IMR-90 (cell line): ENCODE data around the gene BACH1. TPM values are rescaled to one million over a fixed set of nuclear protein-coding genes. Genes with fewer than 3 reads are reported as not detected.

Source experiments
- ATAC-seq: fragments of 200-7000 bp; cut with Tn5 transposase; 2 replicates; pipeline ENCODE4 v1.9.1; 2020; ENCODE audit warnings: low read depth, mild to moderate bottlenecking, moderate library complexity
- BruUV-seq: library from RNA; stranded (reverse); fragments of 400-500 nt; replicated peaks from 2 replicates; lab custom pipeline; 2021; lab: Mats Ljungman, UMichigan
- CTCF ChIA-PET: fragments of 300-600 bp; formaldehyde crosslinking; extraction: SDS; loops from one replicate; lab custom pipeline; 2021; ENCODE audit warnings: antibody characterized with exemption; lab: Yijun Ruan, JAX
- POLR2A ChIA-PET: fragments of 300-600 bp; sonication (Branson Sonifier 250); formaldehyde crosslinking; loops from one replicate; lab custom pipeline; 2022; ENCODE audit warnings: antibody characterized with exemption; ENCODE audit not compliant: unreplicated experiment; lab: Charles Lee
- DNase-seq: peaks from one replicate; pipeline ENCODE4 v3.0.0; 2013
- H2AFZ ChIP-seq: replicated peaks from 2 replicates; pipeline ENCODE3; 2013; ENCODE audit warnings: low read length, mild to moderate bottlenecking; ENCODE audit not compliant: poor library complexity
- H2AK5ac ChIP-seq: 2 replicates; pipeline ENCODE4 v1.6.1; 2013; ENCODE audit warnings: low read depth, low read length, inconsistent platforms
- H2AK9ac ChIP-seq: replicated peaks from 2 replicates; pipeline ENCODE3; 2013; ENCODE audit warnings: mild to moderate bottlenecking, low read depth, low read length, moderate library complexity; ENCODE audit not compliant: poor library complexity
- H2BK120ac ChIP-seq: 2 replicates; pipeline ENCODE4 v1.6.1; 2013; ENCODE audit warnings: low read depth, low read length, inconsistent platforms
- H2BK15ac ChIP-seq: 3 replicates; pipeline ENCODE4 v1.6.1; 2013; ENCODE audit warnings: low read depth, low read length, inconsistent platforms
- H2BK20ac ChIP-seq: 2 replicates; pipeline ENCODE4 v1.6.1; 2013; ENCODE audit warnings: low read depth, mild to moderate bottlenecking, inconsistent platforms, low read length, moderate library complexity
- H2BK5ac ChIP-seq: 2 replicates; pipeline ENCODE4 v1.6.1; 2013; ENCODE audit warnings: mild to moderate bottlenecking, low read depth, low read length, inconsistent platforms; ENCODE audit not compliant: poor library complexity, severe bottlenecking
- H3K14ac ChIP-seq: replicated peaks from 2 replicates; pipeline ENCODE4 v1.6.1; 2013; ENCODE audit warnings: low read depth, low read length, inconsistent platforms
- H3K18ac ChIP-seq: 2 replicates; pipeline ENCODE4 v1.6.1; 2013; ENCODE audit warnings: low read depth, low read length, control low read depth
- H3K23ac ChIP-seq: 2 replicates; pipeline ENCODE4 v1.6.1; 2013; ENCODE audit warnings: low read depth, low read length, inconsistent platforms
- H3K27ac ChIP-seq: 2 replicates; pipeline ENCODE4 v1.5.1; 2013; ENCODE audit warnings: mild to moderate bottlenecking, control low read depth, low read length; ENCODE audit not compliant: insufficient read depth
- H3K27me3 ChIP-seq: 2 replicates; pipeline ENCODE4 v1.6.1; 2013; ENCODE audit warnings: low read length; ENCODE audit not compliant: control insufficient read depth, insufficient read depth
- H3K36me3 ChIP-seq: 2 replicates; pipeline ENCODE4 v1.6.1; 2013; ENCODE audit warnings: low read length, mixed read lengths; ENCODE audit not compliant: control insufficient read depth, insufficient read depth
- H3K4ac ChIP-seq: 2 replicates; pipeline ENCODE4 v1.6.1; 2013; ENCODE audit warnings: low read depth, low read length, inconsistent platforms
- H3K4me1 ChIP-seq: 2 replicates; pipeline ENCODE4 v1.6.1; 2013; ENCODE audit warnings: low read length, mixed read lengths; ENCODE audit not compliant: control insufficient read depth, insufficient read depth
- H3K4me2 ChIP-seq: 2 replicates; pipeline ENCODE4 v1.6.1; 2013; ENCODE audit warnings: low read depth, mild to moderate bottlenecking, control low read depth, low read length, moderate library complexity
- H3K4me3 ChIP-seq: 2 replicates; pipeline ENCODE4 v1.5.1; 2013; ENCODE audit warnings: low read depth, mild to moderate bottlenecking, control low read depth, low read length, moderate library complexity; ENCODE audit not compliant: insufficient read depth
- H3K56ac ChIP-seq: 2 replicates; pipeline ENCODE4 v1.6.1; 2013; ENCODE audit warnings: low read length, inconsistent platforms; ENCODE audit not compliant: insufficient read depth; ENCODE audit errors: extremely low read depth
- H3K79me1 ChIP-seq, 2 experiments: 2 replicates each; pipeline ENCODE4 v1.6.1; 2013; ENCODE audit warnings: low read length in 2 of 2, inconsistent platforms in 1 of 2, low read depth in 1 of 2
- H3K9ac ChIP-seq: 2 replicates; pipeline ENCODE4 v1.6.1; 2013; ENCODE audit warnings: low read depth, low read length, control low read depth
- H3K9me1 ChIP-seq: 2 replicates; pipeline ENCODE4 v1.6.1; 2013; ENCODE audit warnings: low read length, inconsistent platforms; ENCODE audit not compliant: insufficient read depth
- H3K9me3 ChIP-seq: 2 replicates; pipeline ENCODE4 v1.6.1; 2013; ENCODE audit warnings: low read length; ENCODE audit not compliant: control insufficient read depth, insufficient read depth
- H4K20me1 ChIP-seq: 2 replicates; pipeline ENCODE4 v1.6.1; 2013; ENCODE audit warnings: low read length, inconsistent platforms; ENCODE audit not compliant: insufficient read depth
- H4K5ac ChIP-seq: 2 replicates; pipeline ENCODE4 v1.6.1; 2013; ENCODE audit warnings: mild to moderate bottlenecking, low read depth, low read length, control low read depth
- H4K8ac ChIP-seq, 2 experiments: 2 replicates each; pipeline ENCODE4 v1.6.1; 2013; ENCODE audit warnings: low read depth in 2 of 2, low read length in 2 of 2, control low read depth in 1 of 2, inconsistent platforms in 1 of 2
- H4K91ac ChIP-seq: 2 replicates; pipeline ENCODE4 v1.6.1; 2013; ENCODE audit warnings: low read depth, low read length, inconsistent platforms; ENCODE audit not compliant: insufficient read depth
- CTCF ChIP-seq: conservative IDR thresholded peaks from 2 replicates; pipeline ENCODE4 v1.5.1; 2012; ENCODE audit warnings: mild to moderate bottlenecking, low read depth, low read length, improper control_type of control experiment
- NFE2L2 ChIP-seq: fragments of 150-350 bp; IDR thresholded peaks from 2 replicates; pipeline ENCODE4 v1.6.1; 2016; ENCODE audit warnings: low read depth, mild to moderate bottlenecking, low read length
- RAD21 ChIP-seq: IDR thresholded peaks from 2 replicates; pipeline ENCODE4 v1.6.1; 2012; ENCODE audit warnings: low read length, improper control_type of control experiment
- SMC3 ChIP-seq: fragments of 150-350 bp; IDR thresholded peaks from 2 replicates; pipeline ENCODE4 v1.6.1; 2016; ENCODE audit warnings: low read depth, mild to moderate bottlenecking, antibody characterized with exemption, low read length, moderate library complexity
- WGBS, 2 experiments: methylation state at CpG; one replicate each; pipeline versions ENCODE4 v1.1.5 to v1.1.7; 2013; ENCODE audit warnings: missing lambda C conversion rate in 2 of 2; ENCODE audit not compliant: insufficient read length in 1 of 2; ENCODE audit errors: extremely low coverage in 2 of 2; 5-methylcytosine and 5-hydroxymethylcytosine counted together
- dilution Hi-C: fragments of 300-500 bp; cut with HindIII; formaldehyde crosslinking; loops from one replicate; pipeline ENCODE4 v1.14.3; 2018; ENCODE audit warnings: low sequenced_read_pairs; ENCODE audit not compliant: unreplicated experiment
- in situ Hi-C: fragments of 300-500 bp; cut with MboI; formaldehyde crosslinking; loops from 3 replicates; pipeline ENCODE4 v1.14.3; 2019; ENCODE audit warnings: low sequenced_read_pairs, inconsistent platforms, mixed read lengths
- intact Hi-C: fragments of 100-400 bp; cut with micrococcal nuclease; formaldehyde crosslinking; loops from 2 replicates; pipeline ENCODE4 v1.10.0; 2022
- polyA plus RNA-seq, 3 experiments: library from polyadenylated mRNA; depleted of rRNA; stranded (reverse); fragments of >200 nt; gene quantifications; 2 replicates each; pipeline ENCODE4 v1.2.3, GENCODE V29; 2012; ENCODE audit warnings: low replicate concordance in 1 of 3
- total RNA-seq: library from RNA; depleted of rRNA; stranded (reverse); fragments of >200 nt; gene quantifications from 2 replicates; pipeline ENCODE4 v1.2.3, GENCODE V29; 2012

BACH1 gene
- total and polyA plus RNA-seq, 2 of the 4 experiments (the other 2 are of a cell fraction): 23.1 to 108 TPM

DNA sequence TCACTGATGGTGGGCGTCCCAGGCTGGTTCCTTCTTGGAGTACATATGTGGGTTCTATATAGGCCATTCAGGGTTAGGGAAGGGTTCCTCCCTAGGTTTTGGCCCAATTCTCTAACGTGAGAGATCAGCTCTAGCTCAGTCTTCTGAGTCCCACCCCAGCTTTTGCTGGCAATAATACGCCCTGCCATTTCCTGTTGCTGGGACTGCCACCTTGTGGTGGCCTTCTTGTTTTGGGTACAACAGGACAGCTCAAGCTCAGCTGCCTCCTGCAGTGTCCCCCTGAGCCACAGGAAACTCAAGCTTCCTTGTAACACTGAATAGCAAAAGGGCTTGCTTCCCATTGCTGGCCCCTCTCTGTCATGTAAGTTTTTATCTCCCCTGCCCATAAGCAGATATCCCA is 77.8 kb downstream of the BACH1 start:
- Histone ChIP-seq H4K20me1 (no peaks in the 10 kb centered on the region), H3K9me1 (peaks cover 4% of the 10 kb centered on the region; the same call in 1 of the 2 replicates), H4K8ac (0 out of 4 replicates have a peak overlapping the region, but pooled peaks of 1 of the 2 experiments have one; percentile 9), H3K36me3 (peaks cover 3% of the 10 kb centered on the region), H3K18ac (no peak overlapping the region; the same call in 1 of the 2 replicates), H3K9me3 (no peaks in the 10 kb centered on the region), H3K79me1 (peaks cover 5 to 24% of the 10 kb centered on the region in 2 experiments; a peak in 2 of 4 replicates), H2AK9ac (no peak overlapping the region), H3K27ac (no peak overlapping the region), H2AK5ac (0 out of 2 replicates have a peak overlapping the region, but pooled peaks have one; percentile 20), H3K4ac (peak overlapping the region; percentile 20; the same call in 1 of the 2 replicates), H2AFZ (peak overlapping the region; percentile 45), H2BK5ac (no peak overlapping the region), H2BK15ac (no peak overlapping the region; the same call in 2 of the 3 replicates), H3K9ac (no peak overlapping the region), H3K23ac (no peak overlapping the region), H2BK120ac (no peak overlapping the region; the same call in 1 of the 2 replicates), H2BK20ac (peak overlapping the region; percentile 16; the same call in 1 of the 2 replicates), H3K14ac (no peak overlapping the region), H4K5ac (peak overlapping the region; percentile 9; the same call in 1 of the 2 replicates), H3K27me3 (no peaks in the 10 kb centered on the region), H4K91ac (no peak overlapping the region; the same call in 1 of the 2 replicates), H3K4me1 (peaks cover 12% of the 10 kb centered on the region), H3K4me2 (no peak overlapping the region), H3K4me3 (no peak overlapping the region), H3K56ac (no peak overlapping the region)
- 80% methylated on average over 2 of the region's 3 CpGs; no CpG with 5 or more reads in 1 of the 2 experiments for WGBS, 2 experiments
- no peak for ATAC-seq
- intact Hi-C loops (no loop called here), dilution Hi-C loops (no loop called here), in situ Hi-C loops (no loop called here)
- BruUV-seq: no TSS peak
- ChIA-PET CTCF (interaction anchor here (1.0 to 1.3 kb wide), 3 partner anchors 213 to 304 kb away, joined by 3 to 4 read pairs (median 3); no protein-coding TSS in a partner anchor), POLR2A (interaction anchor here (0.7 kb wide), 1 partner anchor 57 kb away, joined by 3 read pairs; no protein-coding TSS in a partner anchor)
- TF ChIP-seq SMC3 (peak; percentile 31), RAD21 (0 out of 2 replicates have a peak, but pooled peaks have one; percentile 16), CTCF (peak; percentile 26; the same call in 1 of the 2 replicates), NFE2L2 (no peak)
- no peak for DNase-seq
